NCI-H446 (cell line): ENCODE results near the gene DDX27.
A peak's percentile ranks its signal among the peaks of the same experiment; 100 is the strongest.
"Not testable (repeated sequence)": the region's sequence is repeated elsewhere in the genome, so short reads cannot be mapped to it uniquely, and the experiment has no call there.

Experiments used
- DNase-seq, 2 experiments: peaks; one replicate each; lab custom pipeline; 2025; lab: John Stamatoyannopoulos, UW

DDX27 gene, protein sequence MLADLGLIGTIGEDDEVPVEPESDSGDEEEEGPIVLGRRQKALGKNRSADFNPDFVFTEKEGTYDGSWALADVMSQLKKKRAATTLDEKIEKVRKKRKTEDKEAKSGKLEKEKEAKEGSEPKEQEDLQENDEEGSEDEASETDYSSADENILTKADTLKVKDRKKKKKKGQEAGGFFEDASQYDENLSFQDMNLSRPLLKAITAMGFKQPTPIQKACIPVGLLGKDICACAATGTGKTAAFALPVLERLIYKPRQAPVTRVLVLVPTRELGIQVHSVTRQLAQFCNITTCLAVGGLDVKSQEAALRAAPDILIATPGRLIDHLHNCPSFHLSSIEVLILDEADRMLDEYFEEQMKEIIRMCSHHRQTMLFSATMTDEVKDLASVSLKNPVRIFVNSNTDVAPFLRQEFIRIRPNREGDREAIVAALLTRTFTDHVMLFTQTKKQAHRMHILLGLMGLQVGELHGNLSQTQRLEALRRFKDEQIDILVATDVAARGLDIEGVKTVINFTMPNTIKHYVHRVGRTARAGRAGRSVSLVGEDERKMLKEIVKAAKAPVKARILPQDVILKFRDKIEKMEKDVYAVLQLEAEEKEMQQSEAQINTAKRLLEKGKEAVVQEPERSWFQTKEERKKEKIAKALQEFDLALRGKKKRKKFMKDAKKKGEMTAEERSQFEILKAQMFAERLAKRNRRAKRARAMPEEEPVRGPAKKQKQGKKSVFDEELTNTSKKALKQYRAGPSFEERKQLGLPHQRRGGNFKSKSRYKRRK

GRCh38 chr20:49219091-49219923, at the start of gene DDX27:
TSS of gene DDX27 (plus strand) at chr20:49219416. CDS start at chr20:49219449, 33 bp downstream.
- DNase-seq: peak; percentile 98 to 99

DNA sequence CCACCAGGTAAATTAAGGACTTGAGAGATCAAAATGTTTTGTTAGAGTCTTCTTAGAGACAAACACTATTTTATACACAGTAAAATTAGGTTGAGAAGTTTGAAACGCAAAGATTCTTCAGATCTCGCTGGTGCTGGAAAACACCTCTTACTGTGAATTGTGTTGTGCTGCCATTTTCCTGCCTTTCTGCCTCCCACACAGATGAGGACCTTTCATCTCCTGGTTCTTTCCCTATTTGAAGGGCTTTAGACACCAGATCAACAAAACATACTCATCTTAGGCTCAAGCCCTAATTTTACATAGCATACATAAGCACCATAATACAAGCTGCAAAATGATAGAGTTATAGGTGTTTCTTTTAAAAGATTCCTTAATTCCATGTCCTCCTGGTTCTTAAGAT, 49.7 kb upstream of the DDX27 start:
- no peak for DNase-seq

GRCh38 chr20:49170714-49171113, 48.5 kb upstream of the DDX27 start:
- DNase-seq: no peak

DNA sequence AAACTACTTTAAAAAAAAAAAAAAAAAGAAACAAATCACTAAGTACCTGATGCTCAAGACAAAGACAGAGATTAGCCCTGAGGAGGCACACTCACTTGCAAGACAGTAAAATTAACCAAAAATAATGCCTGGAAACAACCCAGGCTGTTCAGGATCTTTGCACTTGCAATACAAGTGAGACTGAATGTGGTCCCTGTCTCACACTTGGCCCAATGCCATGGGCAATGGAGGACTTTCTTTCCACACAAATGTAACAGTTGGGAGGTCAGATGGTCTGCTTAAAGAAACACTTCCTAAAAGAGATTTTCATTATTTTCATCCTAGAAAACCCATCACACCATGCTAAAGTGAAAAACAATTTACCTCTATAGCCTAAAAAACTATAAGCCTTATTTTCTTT, 47.3 kb upstream of the DDX27 start:
- peak in 1 of 2 experiments; percentile 66 for DNase-seq

DNA sequence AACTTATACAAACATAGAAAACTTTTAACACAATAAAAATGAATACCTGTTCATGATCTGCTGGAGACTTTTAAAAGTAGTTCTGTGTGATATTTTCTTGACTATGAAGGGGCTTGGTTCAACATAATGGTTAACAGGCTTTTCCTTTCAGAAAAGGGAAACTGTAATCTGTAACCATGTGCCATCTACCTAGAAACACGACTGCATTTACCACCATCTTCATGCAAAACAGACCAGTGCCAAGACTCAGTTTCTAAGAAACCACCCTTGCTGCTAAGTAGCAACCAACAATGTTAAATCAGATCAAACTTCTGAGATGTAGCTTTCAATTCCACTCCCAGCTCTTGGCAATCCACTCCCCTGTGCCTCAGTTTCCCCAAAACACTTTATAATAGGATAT, 46.8 kb upstream of the DDX27 start:
- DNase-seq: no peak

GRCh38 chr20:49174183-49174582, 45.0 kb upstream of the DDX27 start:
- DNase-seq: no peak

DNA sequence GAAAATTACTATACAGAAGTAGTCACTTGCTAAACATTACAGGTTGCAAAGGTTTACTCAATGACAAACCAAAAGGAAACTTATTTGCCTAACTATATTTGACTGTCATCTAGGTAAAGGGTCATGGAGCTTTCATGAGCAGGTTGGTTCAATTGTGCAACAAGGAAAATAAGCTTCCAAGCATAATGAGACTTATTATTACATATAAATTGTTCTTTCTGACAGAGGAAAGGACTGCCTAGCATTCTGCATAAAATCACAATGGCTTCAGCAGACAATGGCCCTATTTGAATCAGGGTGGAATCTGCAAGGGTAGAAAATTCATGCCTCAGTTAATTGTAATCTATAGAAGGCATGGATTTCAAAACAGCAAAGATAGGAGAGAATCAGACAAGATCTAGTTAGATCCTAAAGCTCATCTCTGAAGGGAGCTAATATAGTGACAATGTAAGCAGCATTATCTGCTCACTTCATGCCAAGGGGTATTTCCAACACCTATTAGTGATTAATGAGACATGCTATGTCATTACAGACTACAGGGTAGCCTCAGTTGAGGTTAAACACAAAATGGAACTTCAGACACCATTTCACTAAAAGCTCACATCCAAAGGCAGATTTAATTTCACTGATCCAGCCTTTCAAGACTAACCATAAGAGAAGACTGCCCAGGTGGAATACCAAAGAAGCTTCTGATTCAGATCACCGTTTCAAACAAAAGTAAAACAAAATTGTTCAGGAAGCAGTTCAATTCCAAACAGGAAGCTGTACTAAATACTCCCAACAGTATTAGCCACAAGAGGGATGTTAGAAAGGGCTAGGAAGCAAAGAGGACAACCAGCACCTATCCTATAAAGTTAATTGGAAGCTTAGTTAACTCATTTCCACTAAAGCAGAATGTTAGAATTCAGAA, 39.6 kb upstream of the DDX27 start:
- no peak for DNase-seq

DNA sequence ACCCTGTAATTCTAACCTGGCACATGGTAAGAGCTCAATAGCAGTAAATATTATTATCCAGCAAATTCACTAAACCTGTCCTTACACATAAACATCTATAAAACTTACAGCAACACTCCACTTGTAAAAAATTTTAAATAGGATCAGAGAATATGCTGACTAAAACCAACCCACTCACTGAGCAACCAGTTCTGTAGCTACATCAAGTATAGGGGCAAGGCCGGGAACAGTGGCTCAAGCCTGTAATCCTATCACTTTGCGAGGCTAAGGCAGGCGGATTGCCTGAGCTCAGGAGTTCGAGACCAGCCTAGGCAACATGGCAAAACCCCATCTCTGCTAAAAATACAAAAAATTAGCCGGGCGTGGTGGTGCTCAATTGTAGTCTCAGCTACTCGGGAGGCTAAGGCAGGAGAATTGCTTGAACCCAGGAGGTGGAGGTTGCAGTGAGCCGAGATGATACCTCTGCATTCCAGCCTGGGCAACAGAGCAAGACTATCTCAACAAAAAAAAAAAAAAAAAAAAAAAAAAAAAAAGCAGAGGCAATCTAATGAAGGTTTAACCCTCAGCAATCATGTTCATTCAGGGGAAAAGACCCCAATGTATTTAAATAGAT, 37.8 kb upstream of the DDX27 start:
- no peak for DNase-seq

DNA sequence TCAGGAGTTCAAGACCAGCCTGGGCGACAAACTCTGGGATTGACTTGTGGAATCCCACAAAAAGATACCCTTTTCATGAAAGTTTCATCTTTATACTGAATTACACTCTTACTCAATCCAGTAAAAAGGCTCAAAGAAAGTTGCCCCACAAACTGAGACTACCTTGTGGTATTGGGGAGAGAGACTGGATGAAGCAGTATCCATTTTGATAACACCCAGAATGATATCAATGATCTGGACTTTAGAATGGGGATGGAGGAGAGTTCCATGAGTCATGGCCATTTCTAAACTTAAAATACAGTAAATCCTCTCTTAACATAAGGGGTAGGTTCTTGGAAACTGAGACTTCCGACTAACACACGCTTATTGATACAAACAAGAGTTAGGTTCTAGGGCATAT, 35.8 kb upstream of the DDX27 start:
- no peak for DNase-seq

GRCh38 chr20:49184084-49184501, 35.1 kb upstream of the DDX27 start:
- not testable (repeated sequence) for DNase-seq

DNA sequence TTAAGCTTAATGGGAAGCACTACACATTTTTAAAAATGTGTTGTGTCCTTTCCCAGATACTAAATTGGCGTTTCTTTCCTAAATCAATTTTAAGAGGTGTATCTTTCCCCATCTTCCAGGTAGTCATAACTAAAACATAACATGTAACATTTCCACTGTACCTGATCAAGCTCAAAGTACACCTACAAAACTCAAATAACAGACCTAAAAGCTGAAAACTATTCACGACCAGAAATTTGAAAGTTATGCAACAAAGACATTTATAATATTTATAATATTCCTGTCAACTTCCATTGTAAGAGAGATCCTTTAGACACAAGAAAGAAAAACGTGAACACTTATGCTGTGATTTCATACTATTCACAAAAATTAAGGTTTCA, 34.5 kb upstream of the DDX27 start:
- no peak for DNase-seq

GRCh38 chr20:49185071-49185761, 34.0 kb upstream of the DDX27 start:
- DNase-seq: no peak

DNA sequence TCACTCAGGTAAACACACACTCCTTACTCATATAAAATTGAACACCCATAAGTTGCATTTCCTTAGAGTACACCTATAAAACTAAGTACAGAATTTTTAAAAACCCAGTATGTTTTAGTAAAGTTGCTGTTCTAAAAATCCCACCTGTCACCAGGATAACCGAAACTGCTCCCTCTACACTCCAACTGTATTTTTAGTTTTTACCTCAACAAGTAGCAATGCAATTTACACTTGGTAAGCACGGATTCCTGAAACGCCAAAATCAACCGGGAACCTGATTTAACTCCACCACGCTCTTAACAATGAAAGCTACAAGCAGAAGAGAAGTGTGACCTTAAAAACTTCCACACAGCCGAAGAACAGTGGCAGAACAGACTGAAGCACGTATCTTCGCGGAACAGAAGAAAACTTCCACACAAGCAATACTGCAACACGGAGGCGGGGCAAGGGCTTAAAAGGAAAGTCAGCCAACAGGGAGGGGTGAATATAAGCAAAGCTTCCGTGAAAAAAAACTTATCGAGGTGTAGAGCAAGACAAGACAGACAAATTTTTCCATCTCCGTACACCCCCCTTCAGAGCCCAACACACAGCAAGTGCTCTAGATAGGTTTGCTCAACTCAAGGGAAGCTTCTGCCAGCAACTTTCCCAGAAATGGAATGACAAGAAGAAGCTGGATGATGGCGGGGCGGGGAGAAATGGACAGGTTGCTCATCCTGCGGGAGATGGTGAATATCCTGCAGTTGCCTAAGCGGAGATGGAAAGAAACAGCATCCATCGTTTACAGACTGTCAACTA, 32.5 kb upstream of the DDX27 start:
- peak in 1 of 2 experiments; percentile 10 for DNase-seq

DNA sequence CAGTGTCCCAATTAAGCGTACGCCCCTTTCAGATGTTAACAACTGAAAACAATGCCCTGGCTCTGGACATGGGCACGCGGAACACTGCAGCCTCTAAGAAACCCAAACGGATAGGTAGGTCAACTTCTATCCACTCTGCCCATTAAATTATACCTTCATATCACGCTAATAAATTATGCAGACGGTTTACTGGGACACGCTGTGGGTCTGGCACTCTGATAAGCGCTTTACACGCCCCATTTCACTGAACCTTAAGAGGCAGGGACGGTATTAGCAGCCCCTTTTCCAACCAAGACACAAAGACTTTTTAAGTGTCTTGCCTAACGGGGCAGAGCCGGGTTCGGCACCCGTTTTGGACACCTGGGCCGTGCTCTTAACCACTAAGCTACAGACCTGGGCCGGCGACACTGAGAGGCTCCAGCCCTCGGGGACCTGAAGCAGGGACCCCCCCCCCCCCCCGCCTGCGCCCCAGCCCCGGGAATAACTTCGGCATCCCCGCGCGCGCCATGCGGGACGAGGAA, 31.8 kb upstream of the DDX27 start:
- no peak for DNase-seq

- DNase-seq: peak; percentile 86 to 98
These were observed 31.2 kb upstream of the DDX27 start, which contains the start of gene STAU1 for GRCh38 chr20:49187851-49188641. TSS of gene STAU1 (minus strand) at chr20:49188334. CDS start at chr20:49166201, 22,133 bp downstream.

GRCh38 chr20:49192944-49193518, 26.2 kb upstream of the DDX27 start:
- not testable (repeated sequence) for DNase-seq

GRCh38 chr20:49199729-49200293, 19.4 kb upstream of the DDX27 start:
- DNase-seq: no peak
